Peyer's patch (tissue), 4 donors: ENCODE data around the gene ANKRD55.

Source experiments
- CTCF ChIP-seq, 6 experiments: fragments of 450-650 bp in 4 of 6; fragments of 200-600 bp in 2 of 6; sonication (generic) in 1 of 6; IDR thresholded peaks; one replicate each; pipeline ENCODE4 v1.5.1; 2017 to 2019; ENCODE audit warnings: antibody characterized with exemption in 6 of 6, mild to moderate bottlenecking in 3 of 6, moderate library complexity in 1 of 6
- POLR2A ChIP-seq, 2 donors: fragments of 450-650 bp; IDR thresholded peaks; one replicate each; pipeline ENCODE4 v1.5.1; 2017; ENCODE audit warnings: antibody characterized with exemption in 2 of 2, mild to moderate bottlenecking in 2 of 2, moderate library complexity in 2 of 2

- TF ChIP-seq POLR2A (IDR thresholded peaks at IDR 0.05), result no peak
- no peak for TF ChIP-seq CTCF (IDR thresholded peaks at IDR 0.05)
These were observed 178.5 kb downstream of the ANKRD55 start for GRCh38 chr5:56054666-56055065.
